AG04449 (cell line): ENCODE measurements around the gene NIN.
A peak's percentile ranks its signal among the peaks of the same experiment; 100 is the strongest.

Experiments used
- CTCF ChIA-PET: fragments of 350-600 bp; formaldehyde crosslinking; extraction: SDS; loops from one replicate; lab custom pipeline; 2021; ENCODE audit warnings: antibody characterized with exemption; lab: Yijun Ruan, JAX
- POLR2A ChIA-PET: fragments of 400-600, 350-600 bp; formaldehyde crosslinking; extraction: SDS; loops from one replicate; lab custom pipeline; 2020; ENCODE audit warnings: antibody characterized with exemption, inconsistent platforms; lab: Yijun Ruan, JAX
- DNase-seq: peaks from one replicate; pipeline ENCODE4 v3.0.0-alpha.2; 2010; ENCODE audit warnings: low read depth, low spot score
- H3K4me3 ChIP-seq: 2 replicates; pipeline ENCODE4 v1.5.1; 2011; ENCODE audit warnings: low read depth, mild to moderate bottlenecking, control low read depth, low read length
- CTCF ChIP-seq: IDR thresholded peaks from one replicate; pipeline ENCODE4 v1.5.1; 2011; ENCODE audit warnings: mild to moderate bottlenecking, moderate library complexity, low read length, control low read depth, inconsistent platforms; ENCODE audit not compliant: insufficient read depth; ENCODE audit errors: missing control alignments

NIN gene

GRCh38 chr14:50769863-50770500, 61.0 kb downstream of the NIN start:
- no peak for TF ChIP-seq CTCF
- DNase-seq: no peak
- H3K4me3 ChIP-seq: no peak overlapping the region
- ChIA-PET CTCF (interaction anchor here (0.7 to 9.0 kb wide), 5 partner anchors 90 to 226 kb away, joined by 3 to 98 read pairs (median 3); no protein-coding TSS in a partner anchor), POLR2A (no interaction called here)

GRCh38 chr14:50768680-50769079, 62.3 kb downstream of the NIN start:
- no peak for TF ChIP-seq CTCF
- ChIA-PET CTCF (interaction anchor here (1.0 to 1.7 kb wide), 4 partner anchors 9 to 168 kb away, joined by 4 to 7 read pairs (median 5); no protein-coding TSS in a partner anchor), POLR2A (no interaction called here)
- no peak for DNase-seq
- no peak overlapping the region for H3K4me3 ChIP-seq

GRCh38 chr14:50766338-50766886, 64.5 kb downstream of the NIN start:
- no peak for DNase-seq
- TF ChIP-seq CTCF: no peak
- H3K4me3 ChIP-seq: no peak overlapping the region
- POLR2A ChIA-PET: no interaction called here
- CTCF ChIA-PET: interaction anchor here (1.2 to 11.6 kb wide), 5 partner anchors 9 to 448 kb away, joined by 3 to 194 read pairs (median 6); no protein-coding TSS in a partner anchor

- H3K4me3 ChIP-seq: no peak overlapping the region
- DNase-seq: peak; percentile 94
- POLR2A ChIA-PET: interaction anchor here (0.6 to 2.4 kb wide), 10 partner anchors 9 to 1347 kb away, joined by 3 to 18 read pairs (median 4); partner anchors contain the start of genes NIN and SAV1
- CTCF ChIA-PET: interaction anchor here (0.6 to 11.6 kb wide), 10 partner anchors 9 to 914 kb away, joined by 3 to 194 read pairs (median 6); no protein-coding TSS in a partner anchor
- no peak for TF ChIP-seq CTCF
These were observed 67.5 kb downstream of the NIN start for GRCh38 chr14:50763382-50764007.

- H3K4me3 ChIP-seq: no peak overlapping the region
- TF ChIP-seq CTCF: no peak
- ChIA-PET CTCF (interaction anchor here (0.6 to 11.6 kb wide), 12 partner anchors 8 to 913 kb away, joined by 3 to 194 read pairs (median 4); no protein-coding TSS in a partner anchor), POLR2A (interaction anchor here (0.6 to 2.4 kb wide), 10 partner anchors 10 to 1348 kb away, joined by 3 to 18 read pairs (median 4); partner anchors contain the start of genes NIN and SAV1)
- DNase-seq: no peak
These were observed 68.0 kb downstream of the NIN start for GRCh38 chr14:50762931-50763300.
